GM18858 (cell line): ENCODE data around the gene TBC1D22A.

Experiments
- ATAC-seq: cut with Tn5 transposase; IDR thresholded peaks from one replicate; pipeline ENCODE4 v1.9.1; 2021; ENCODE audit not compliant: unreplicated experiment

TBC1D22A gene

GRCh38 chr22:47201996-47202818, 439.8 kb downstream of the TBC1D22A start:
- no peak for ATAC-seq

GRCh38 chr22:47202819-47203553, 440.5 kb downstream of the TBC1D22A start:
- ATAC-seq: no peak

DNA sequence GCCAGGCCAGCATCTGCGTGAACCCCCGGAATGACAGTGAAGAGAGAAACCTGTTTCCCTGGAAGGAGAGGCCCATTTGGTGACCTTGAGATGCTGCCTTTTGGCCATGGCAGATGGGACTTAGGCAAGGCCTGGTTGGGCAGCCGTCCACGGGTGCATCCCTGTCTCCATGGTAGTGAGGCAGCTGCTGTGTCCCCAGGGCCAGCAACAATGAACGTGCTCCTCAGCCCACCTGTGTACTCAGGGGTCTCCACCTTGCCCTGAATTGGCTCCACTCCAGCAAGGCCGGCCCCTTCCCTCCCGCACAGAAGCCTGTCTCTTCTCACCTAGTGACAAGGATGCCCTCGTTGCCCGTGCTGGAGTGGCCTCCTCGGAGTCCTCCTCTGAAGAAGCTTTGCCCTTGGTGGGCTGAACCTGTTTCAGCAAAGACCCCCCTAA, 441.1 kb downstream of the TBC1D22A start:
- no peak for ATAC-seq

DNA sequence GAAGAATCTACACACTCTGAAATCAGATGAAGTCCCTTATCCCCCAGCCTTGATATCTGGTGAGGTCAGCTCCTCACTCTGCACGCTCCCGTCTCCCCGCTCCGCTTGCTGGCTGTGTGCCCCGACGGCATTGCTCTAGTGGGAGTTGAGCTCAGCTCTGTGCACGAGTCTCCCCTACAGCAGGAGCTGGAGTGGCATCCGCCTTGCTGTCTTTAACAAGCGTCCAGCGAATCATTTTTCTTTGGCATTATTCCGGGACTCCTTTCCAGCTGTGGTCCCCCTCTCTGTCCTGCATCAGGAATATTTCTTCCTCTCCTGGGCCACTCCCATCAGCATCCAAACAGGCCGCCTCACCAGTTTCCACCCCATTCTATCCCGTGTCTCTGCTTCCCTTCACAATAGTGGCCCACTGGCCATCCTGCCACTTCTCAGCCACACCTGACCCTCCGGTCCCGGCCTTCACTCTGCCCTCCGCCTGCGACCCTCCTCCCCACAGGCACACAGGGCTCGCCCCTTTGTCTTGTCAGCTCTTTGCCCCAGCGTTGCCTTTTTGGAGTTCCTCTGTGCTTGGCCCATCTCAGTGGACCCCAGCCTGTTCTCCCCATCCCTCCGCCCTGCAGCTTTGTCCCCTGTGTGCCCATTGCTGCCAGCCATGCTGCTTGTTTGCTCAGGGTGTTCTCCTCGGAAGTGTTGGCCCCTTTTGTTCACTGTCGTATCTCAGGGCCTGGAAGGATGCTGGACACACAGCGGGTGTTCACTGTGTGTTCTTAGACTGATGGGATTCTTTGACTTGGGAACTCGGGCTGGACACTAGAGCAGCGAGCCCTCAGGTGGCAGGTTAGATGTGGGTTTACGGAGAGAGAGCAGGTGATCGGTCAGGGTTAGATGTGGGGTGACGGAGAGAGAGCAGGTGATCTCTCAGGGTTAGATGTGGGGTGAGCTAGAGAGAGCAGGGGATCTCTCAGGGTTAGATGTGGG, 441.8 kb downstream of the TBC1D22A start:
- no peak for ATAC-seq

GRCh38 chr22:47205081-47205491, 442.6 kb downstream of the TBC1D22A start:
- ATAC-seq: no peak

DNA sequence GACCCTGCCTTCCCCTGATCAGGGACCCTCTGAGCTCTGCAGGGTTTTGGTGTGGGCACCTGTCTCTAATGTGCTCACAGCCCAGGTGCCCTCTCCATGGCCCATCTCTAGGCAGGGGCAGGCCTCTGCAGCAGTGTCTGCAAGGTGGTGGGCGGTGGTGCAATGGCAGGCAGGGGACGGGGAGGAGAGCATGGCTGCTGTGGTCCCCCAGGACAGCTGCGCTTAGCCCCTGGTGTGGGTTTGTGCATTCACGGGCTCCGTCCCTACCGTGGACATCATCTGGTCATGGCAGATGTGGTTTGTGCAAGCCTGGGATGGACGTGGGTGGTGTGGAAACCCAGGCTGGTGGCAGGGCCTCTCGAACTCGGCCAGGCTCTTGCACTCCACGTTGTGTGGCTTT, 443.1 kb downstream of the TBC1D22A start:
- no peak for ATAC-seq

GRCh38 chr22:47206164-47206563, 443.7 kb downstream of the TBC1D22A start:
- no peak for ATAC-seq

DNA sequence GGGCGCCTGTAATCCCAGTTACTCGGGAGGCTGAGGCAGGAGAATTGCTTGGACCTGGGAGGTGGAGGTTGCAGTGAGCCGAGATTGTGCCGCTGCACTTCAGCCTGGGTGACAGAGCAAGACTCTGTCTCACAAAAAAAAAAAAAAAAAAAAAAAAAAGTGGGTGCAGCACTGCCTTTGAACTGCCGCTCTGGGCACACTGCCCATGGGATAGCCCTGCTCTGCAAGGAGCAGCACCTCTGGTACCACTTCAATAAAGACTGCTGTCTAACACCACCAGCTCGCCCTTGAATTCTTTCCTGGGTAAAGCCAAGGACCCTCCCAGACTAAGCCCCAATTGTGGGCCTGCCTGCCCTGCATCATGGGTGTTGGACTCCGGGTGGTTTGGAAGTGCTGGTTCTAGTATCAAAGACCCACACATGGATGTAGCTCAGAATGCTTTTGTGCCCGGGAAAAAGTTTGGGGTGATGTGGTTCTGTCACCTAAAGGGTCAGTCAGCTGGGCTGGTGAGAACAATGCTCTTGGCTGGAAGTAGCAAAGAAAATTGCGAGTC, 444.3 kb downstream of the TBC1D22A start:
- no peak for ATAC-seq

- no peak for ATAC-seq
Observed at GRCh38 chr22:47207387-47207786, 444.9 kb downstream of the TBC1D22A start.

DNA sequence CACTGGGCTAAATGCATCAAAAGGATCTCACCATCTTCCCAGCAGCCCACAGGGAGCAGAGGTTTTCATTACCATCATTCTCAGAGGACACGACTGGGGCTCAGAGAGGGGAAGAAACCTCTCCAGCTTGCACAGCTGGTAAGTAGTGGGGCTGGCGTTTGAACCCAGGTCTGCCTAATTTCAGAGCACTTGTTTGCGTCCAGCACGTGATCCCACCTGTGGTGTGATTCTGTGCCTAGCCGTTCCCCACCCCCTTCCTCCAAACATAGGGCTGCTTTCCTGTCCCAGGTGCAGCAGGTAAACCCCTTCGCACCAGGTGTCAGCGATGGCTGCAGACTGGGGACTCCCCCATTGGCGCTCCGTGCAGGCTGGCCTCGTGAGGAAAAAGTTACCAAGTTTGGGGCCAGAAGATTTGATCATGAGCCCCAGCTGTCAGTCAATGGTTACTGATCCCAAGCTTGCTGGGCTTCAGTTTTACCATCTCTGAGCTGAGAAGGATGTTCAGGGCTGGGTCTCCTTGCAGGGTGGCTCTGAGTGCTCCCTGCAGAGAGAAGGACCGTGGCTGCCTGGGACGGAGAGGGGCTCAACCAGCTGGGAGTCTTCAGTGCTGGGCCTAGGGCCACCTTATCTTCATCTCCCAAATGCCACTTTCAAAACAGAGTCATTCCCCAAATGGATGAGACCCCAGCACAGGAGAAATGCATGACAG, 445.6 kb downstream of the TBC1D22A start:
- ATAC-seq: no peak

GRCh38 chr22:47208630-47209029, 446.2 kb downstream of the TBC1D22A start:
- ATAC-seq: no peak

- ATAC-seq: no peak
Observed at GRCh38 chr22:47209040-47209514, 446.6 kb downstream of the TBC1D22A start.

GRCh38 chr22:47209547-47210023, 447.1 kb downstream of the TBC1D22A start:
- ATAC-seq: no peak

DNA sequence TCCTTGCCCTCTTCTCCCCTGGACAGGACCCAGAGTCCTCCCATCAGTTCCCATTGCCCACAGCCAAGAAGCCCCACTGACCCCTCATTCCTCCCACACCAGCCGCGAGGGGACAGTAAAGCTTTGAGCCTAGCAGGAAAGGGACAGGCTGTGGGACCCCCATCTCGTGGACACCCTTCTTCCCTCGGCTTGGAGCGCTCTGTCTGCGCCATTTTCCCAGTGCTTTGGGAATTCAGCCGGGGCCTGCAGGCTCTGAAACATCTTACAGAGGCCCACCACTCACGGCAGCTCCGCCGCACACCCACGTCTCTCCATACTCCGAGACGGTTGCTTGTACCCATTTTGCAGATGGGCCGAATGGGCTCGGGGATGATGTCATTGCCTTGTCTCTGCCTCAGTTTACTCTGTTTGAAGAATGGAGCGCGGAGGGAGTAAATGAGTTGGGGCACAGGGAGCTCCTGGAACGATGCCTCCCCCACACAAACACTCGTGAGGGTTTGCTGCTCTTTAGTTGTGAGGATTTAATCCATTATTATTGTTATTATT, 447.7 kb downstream of the TBC1D22A start:
- no peak for ATAC-seq

GRCh38 chr22:47210686-47211085, 448.2 kb downstream of the TBC1D22A start:
- no peak for ATAC-seq

DNA sequence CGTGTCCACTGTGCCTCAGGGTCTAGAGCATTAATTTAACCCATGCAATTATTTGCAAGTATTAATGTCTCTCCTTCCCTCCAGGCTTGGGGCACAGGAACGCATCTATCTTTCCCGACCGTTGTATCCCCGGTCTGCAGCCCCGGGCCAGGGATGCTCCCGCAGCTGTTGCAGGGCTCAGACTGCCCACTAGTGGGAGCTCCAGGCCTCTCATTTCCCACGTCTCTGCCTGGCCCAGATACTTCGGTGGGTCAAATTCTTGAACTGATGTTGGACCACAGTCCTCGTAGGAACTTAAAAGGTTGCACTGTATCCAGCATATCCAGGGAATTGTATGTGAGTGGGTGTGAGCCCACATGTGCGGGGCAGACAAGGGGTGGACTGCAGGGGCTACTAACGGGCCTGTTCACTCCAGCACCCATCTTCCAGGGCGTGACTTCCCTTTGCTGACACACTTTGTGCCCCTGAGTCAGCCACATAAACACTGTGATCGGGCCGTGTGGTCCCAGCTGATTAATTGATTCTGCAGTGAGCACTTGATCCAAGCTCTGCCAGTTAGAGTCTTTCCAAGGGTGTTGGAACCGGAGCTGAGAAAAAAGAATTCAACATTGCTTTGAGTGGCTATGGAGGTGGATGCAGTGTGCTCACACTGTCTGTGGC, 451.3 kb downstream of the TBC1D22A start:
- ATAC-seq: no peak

DNA sequence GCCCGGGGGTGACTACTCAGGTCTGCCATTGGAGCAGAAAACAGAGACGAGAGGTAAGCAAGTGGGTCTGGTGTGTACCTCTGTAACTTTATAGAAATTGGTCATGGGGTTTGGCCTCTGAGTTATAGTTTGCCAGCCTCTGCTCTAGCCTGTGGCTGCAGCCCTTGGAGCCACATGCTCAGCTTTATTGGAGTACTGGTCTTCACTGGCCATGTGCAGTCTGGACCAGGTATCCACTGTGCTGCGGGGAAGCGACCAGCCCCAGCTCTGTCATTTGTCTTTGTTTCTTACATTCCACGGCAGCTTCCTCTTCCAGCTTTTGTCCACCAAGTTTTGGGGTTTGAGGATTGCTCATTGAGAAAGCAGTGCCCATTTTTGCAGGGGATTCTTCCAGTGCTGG, 453.4 kb downstream of the TBC1D22A start:
- no peak for ATAC-seq

- no peak for ATAC-seq
Observed at GRCh38 chr22:47218671-47219070, 456.2 kb downstream of the TBC1D22A start.

- no peak for ATAC-seq
Observed at GRCh38 chr22:47219789-47220188, 457.3 kb downstream of the TBC1D22A start.
